ENCODE results near the gene NPAS3. TPM values are rescaled to one million over a fixed set of nuclear protein-coding genes. Genes with fewer than 3 reads are reported as not detected.
A peak's percentile ranks its signal among the peaks of the same experiment; 100 is the strongest.

Gene NPAS3
- total RNA-seq, 1 experiment from 2014 or later: 15.6 TPM

DNA sequence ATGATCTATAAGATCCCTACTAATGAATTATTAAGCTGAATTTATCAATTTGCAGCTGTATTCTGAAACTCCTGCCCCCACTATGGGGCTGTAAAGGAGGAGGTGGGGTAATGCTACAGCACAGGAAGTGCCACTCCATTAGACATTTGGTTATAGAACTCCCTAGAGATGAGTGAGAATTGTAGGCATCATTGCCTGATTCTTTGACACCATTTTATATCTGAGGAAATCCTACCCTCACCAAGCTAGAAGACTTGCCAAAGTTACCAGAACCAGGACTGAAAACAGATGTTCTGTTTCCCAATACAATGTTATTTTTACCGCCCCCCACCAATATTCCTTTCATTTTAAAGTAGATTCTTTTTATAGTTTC, 829.8 kb downstream of the NPAS3 start:
- no peaks in the 10 kb centered on the region for H3K27me3 ChIP-seq (replicated peaks; ENCODE audit: insufficient read depth, low read depth, low read length, poor library complexity)
- peak; percentile 91 for DNase-seq (ENCODE audit: low spot score)
- H3K9me3 ChIP-seq (ENCODE audit: low read depth, low read length, poor library complexity, severe bottlenecking): no peaks in the 10 kb centered on the region
- no peak for TF ChIP-seq EZH2 (IDR thresholded peaks at IDR 0.05; ENCODE audit: borderline replicate concordance, low read depth, low read length, poor library complexity, severe bottlenecking)
- no peak for TF ChIP-seq CTCF (conservative IDR thresholded peaks at IDR 0.05; ENCODE audit: low read depth, low read length)
- BruUV-seq (replicated peaks): no TSS peak
- intact Hi-C loops (cut with micrococcal nuclease; ENCODE audit: unreplicated experiment): loop anchor here (10.0 kb wide), 1 partner anchor 204 kb away; no protein-coding TSS in a partner anchor
- H3K4me1 ChIP-seq (ENCODE audit: insufficient read depth, low read length, poor library complexity, severe bottlenecking): peaks cover 73% of the 10 kb centered on the region
- ChIA-PET CTCF (interaction anchor here (0.6 kb wide), 1 partner anchor 829 kb away, joined by 8 read pairs; no protein-coding TSS in a partner anchor), POLR2A (ENCODE audit: low non-redundant PET) (no interaction called here)
- no peak overlapping the region for H3K4me3 ChIP-seq (ENCODE audit: low read depth, low read length, poor library complexity, severe bottlenecking)
- no peaks in the 10 kb centered on the region for H3K36me3 ChIP-seq (ENCODE audit: insufficient read depth, low read length, poor library complexity, severe bottlenecking)
- H3K27ac ChIP-seq (ENCODE audit: low read depth, low read length, poor library complexity, severe bottlenecking): peak overlapping the region; percentile 82

- no peak for DNase-seq (ENCODE audit: low spot score)
- peaks cover 50% of the 10 kb centered on the region for H3K4me1 ChIP-seq (ENCODE audit: insufficient read depth, low read length, poor library complexity, severe bottlenecking)
- POLR2A ChIA-PET (ENCODE audit: low non-redundant PET): no interaction called here
- TF ChIP-seq EZH2 (IDR thresholded peaks at IDR 0.05; ENCODE audit: borderline replicate concordance, low read depth, low read length, poor library complexity, severe bottlenecking) (no peak), CTCF (conservative IDR thresholded peaks at IDR 0.05; ENCODE audit: low read depth, low read length) (no peak)
- H3K4me3 ChIP-seq (ENCODE audit: low read depth, low read length, poor library complexity, severe bottlenecking): no peak overlapping the region
- H3K36me3 ChIP-seq (ENCODE audit: insufficient read depth, low read length, poor library complexity, severe bottlenecking): no peaks in the 10 kb centered on the region
- H3K27ac ChIP-seq (ENCODE audit: low read depth, low read length, poor library complexity, severe bottlenecking): no peak overlapping the region
- intact Hi-C loops (cut with micrococcal nuclease; ENCODE audit: unreplicated experiment): no loop called here
- CTCF ChIA-PET: no interaction called here
- BruUV-seq (replicated peaks): no TSS peak
- no peaks in the 10 kb centered on the region for H3K9me3 ChIP-seq (ENCODE audit: low read depth, low read length, poor library complexity, severe bottlenecking)
- H3K27me3 ChIP-seq (replicated peaks; ENCODE audit: insufficient read depth, low read depth, low read length, poor library complexity): no peaks in the 10 kb centered on the region
Measured at GRCh38 chr14:33773205-33774030, 834.7 kb downstream of the NPAS3 start.

- intact Hi-C loops (cut with micrococcal nuclease; ENCODE audit: unreplicated experiment): no loop called here
- no peak for TF ChIP-seq CTCF (conservative IDR thresholded peaks at IDR 0.05; ENCODE audit: low read depth, low read length)
- CTCF ChIA-PET: no interaction called here
- Histone ChIP-seq H3K9me3 (ENCODE audit: low read depth, low read length, poor library complexity, severe bottlenecking) (no peaks in the 10 kb centered on the region), H3K27me3 (replicated peaks; ENCODE audit: insufficient read depth, low read depth, low read length, poor library complexity) (no peaks in the 10 kb centered on the region), H3K4me1 (ENCODE audit: insufficient read depth, low read length, poor library complexity, severe bottlenecking) (peaks cover 43% of the 10 kb centered on the region), H3K4me3 (ENCODE audit: low read depth, low read length, poor library complexity, severe bottlenecking) (no peak overlapping the region), H3K27ac (ENCODE audit: low read depth, low read length, poor library complexity, severe bottlenecking) (no peak overlapping the region), H3K36me3 (ENCODE audit: insufficient read depth, low read length, poor library complexity, severe bottlenecking) (no peaks in the 10 kb centered on the region)
- no TSS peak for BruUV-seq (replicated peaks)
- POLR2A ChIA-PET (ENCODE audit: low non-redundant PET): no interaction called here
- no peak for DNase-seq (ENCODE audit: low spot score)
Measured at GRCh38 chr14:33774161-33774560, 835.5 kb downstream of the NPAS3 start.
